GM13977 (cell line): Measurements from ENCODE around the gene ERC2.

Experiments
- DNase-seq: peaks from one replicate; pipeline ENCODE4 v3.0.0; 2012; ENCODE audit warnings: low spot score
- in situ Hi-C: fragments of 300-500 bp; cut with MboI; formaldehyde crosslinking; loops from one replicate; pipeline ENCODE4 v1.12.0; 2022; ENCODE audit warnings: low sequenced_read_pairs, low pct_unique_long_range_greater_than_20kb, mixed read lengths, inconsistent platforms; ENCODE audit not compliant: unreplicated experiment
- TF ChIP-seq, protein P1 (sequence below): IDR thresholded peaks from 2 replicates; pipeline ENCODE4 v1.5.1; 2012; ENCODE audit warnings: mild to moderate bottlenecking, control low read depth; ENCODE audit not compliant: insufficient read depth; ENCODE audit errors: extremely low read depth, missing control alignments

ERC2 gene

DNA sequence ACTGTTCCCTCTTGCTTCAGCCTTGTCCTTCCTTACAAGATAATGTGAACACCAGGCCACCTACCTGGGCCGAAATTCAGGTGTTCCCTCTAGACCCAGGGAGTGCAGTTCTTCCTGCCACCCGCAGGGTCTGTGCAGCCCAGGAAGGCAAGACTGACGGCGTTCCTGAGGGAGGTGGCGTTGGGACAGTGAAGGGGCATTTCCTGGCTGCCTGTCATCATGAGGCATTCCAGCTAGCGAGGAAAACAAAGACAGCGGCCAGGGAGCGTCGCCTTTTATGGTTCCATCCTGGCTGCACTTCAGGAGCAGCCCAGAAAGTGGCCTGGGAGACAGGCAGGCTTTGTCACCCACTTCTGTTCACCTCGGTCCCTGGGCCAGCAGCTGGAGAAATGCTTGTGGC, 896.4 kb downstream of the ERC2 start:
- no peak for DNase-seq

DNA sequence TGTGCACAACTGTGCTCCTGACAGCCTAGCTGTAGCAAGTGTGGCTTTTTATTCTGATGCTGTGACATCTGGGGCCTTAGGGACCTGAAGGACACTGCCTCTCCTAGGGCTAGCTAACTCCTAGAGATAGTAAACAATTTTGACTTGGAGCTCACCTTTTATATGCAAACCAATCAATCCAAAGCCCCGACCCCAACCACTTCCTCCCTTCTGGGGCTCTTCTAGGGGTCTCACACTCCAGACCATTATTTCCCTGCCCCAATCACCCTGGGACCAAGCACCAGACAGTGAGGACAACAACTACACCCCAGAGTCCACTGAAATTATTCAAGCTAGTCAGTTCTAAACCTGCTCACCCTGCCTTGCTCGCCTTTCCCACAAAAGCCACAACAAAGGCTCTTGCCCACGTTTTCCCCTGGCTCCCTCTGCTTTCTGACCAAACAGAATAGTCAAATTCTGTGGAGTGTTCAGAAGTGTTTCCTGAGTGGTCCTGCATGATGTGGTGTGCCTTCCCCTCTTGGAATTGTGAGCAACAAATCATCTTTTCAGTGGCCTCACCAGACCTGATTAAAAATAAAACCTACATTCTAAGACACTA, 897.0 kb downstream of the ERC2 start:
- no peak for DNase-seq
- TF ChIP-seq, protein P1, sequence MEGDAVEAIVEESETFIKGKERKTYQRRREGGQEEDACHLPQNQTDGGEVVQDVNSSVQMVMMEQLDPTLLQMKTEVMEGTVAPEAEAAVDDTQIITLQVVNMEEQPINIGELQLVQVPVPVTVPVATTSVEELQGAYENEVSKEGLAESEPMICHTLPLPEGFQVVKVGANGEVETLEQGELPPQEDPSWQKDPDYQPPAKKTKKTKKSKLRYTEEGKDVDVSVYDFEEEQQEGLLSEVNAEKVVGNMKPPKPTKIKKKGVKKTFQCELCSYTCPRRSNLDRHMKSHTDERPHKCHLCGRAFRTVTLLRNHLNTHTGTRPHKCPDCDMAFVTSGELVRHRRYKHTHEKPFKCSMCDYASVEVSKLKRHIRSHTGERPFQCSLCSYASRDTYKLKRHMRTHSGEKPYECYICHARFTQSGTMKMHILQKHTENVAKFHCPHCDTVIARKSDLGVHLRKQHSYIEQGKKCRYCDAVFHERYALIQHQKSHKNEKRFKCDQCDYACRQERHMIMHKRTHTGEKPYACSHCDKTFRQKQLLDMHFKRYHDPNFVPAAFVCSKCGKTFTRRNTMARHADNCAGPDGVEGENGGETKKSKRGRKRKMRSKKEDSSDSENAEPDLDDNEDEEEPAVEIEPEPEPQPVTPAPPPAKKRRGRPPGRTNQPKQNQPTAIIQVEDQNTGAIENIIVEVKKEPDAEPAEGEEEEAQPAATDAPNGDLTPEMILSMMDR, result no peak
- in situ Hi-C loops, result no loop called here

More for the DNA sequence above, 896.4 kb downstream of the ERC2 start:
- TF ChIP-seq, protein P1, result no peak
- in situ Hi-C loops, result no loop called here

DNA sequence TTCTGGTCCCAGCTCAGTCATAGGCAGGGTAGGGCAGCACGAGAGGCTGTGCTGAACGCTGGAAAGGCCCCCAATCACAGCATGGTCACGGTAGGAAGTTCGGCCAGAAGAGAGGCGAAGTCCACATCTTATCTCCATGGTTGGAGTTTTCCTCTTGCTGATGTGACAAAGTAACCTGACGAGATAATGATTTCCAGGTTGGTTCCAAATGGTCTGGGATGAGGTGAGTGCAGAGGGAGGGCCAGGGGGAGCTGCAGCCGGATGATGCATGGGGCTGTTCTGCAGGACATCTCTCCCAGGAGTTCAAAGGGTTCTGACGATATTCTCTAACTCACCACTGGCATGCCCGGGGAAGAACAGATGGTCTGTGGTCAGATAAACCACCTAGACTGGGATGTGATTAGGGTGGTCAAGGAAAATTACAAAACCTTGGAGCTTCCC, 898.0 kb downstream of the ERC2 start:
- DNase-seq, result no peak
- TF ChIP-seq, protein P1, result no peak
- in situ Hi-C loops, result no loop called here

DNA sequence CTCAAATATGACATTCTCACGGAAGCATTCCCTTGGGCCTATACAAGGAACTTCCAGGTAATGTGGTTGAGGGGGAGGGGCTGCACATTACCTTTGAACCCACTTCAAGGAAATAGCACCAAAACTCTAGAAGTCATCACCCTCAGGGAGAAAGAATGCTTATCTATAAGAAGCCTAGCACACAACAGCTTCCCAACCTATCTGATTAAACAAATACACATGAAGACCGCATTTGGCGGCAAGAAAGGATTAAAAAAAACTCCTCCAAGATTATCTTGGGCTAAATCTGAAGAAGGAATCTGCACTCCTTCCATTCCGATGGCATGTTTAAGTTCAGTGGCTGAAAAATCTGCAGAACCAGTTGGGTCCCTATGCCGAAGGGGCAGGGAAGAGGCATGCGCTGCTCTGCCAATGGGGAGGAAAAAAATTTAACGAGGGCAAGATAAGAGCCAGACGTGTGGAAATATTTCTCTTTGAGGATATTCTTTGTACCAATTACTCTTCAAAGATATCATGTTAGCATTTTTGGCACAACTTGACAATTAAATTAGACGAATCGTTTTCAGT, 899.2 kb downstream of the ERC2 start:
- in situ Hi-C loops, result no loop called here
- no peak for DNase-seq
- TF ChIP-seq, protein P1, result no peak

DNA sequence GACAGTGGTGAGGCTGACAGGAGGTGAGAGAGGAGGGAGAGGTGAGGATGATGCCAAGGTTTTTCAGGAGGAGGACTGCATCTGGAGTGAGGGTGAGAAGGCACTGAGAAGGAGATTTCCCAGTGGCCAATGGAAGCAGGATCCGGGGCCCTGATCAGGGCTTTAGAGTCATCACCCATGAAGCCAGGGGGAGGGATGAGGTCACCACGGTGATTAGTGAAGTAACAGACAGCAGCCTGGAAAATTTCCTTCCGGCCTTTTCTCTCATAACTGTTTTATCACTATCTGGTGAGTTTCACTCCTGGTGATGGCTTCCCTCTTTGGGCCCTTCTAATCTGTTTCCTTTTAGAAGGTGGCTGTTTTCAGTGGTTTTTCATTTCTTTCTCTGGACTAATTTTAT, 900.7 kb downstream of the ERC2 start:
- no peak for DNase-seq
- in situ Hi-C loops, result no loop called here
- TF ChIP-seq, protein P1, result no peak

DNA sequence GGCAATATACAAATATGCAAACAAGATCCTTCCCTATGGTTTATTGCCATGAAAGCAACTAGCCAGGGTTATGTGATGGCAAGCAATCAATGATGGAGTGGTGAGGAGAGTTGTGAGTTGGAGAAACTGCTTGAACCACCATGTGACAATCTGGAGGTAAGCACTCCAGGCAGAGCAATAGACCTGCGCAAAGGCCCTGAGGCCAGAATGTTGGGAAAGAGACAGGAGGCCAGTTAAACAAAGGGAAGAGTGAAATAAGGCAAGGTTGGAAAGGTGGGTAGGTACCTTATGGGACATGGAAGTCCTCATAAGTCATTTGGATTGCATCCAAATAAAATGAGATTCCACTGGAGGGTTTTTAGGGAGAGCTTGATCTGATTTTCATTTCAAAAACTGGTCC, 901.1 kb downstream of the ERC2 start:
- TF ChIP-seq, protein P1, result no peak
- no peak for DNase-seq
- in situ Hi-C loops, result no loop called here
